ENCODE results near the gene VSIG10. TPM values are rescaled to one million over a fixed set of nuclear protein-coding genes. Genes with fewer than 3 reads are reported as not detected.
"Not testable (repeated sequence)": the region's sequence is repeated elsewhere in the genome, so short reads cannot be mapped to it uniquely, and the experiment has no call there.

The VSIG10 gene, protein sequence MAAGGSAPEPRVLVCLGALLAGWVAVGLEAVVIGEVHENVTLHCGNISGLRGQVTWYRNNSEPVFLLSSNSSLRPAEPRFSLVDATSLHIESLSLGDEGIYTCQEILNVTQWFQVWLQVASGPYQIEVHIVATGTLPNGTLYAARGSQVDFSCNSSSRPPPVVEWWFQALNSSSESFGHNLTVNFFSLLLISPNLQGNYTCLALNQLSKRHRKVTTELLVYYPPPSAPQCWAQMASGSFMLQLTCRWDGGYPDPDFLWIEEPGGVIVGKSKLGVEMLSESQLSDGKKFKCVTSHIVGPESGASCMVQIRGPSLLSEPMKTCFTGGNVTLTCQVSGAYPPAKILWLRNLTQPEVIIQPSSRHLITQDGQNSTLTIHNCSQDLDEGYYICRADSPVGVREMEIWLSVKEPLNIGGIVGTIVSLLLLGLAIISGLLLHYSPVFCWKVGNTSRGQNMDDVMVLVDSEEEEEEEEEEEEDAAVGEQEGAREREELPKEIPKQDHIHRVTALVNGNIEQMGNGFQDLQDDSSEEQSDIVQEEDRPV
- 5.3 and 7.4 TPM in 2 replicates for total RNA-seq
- 4.8 TPM for polyA plus RNA-seq (2012)

DNA sequence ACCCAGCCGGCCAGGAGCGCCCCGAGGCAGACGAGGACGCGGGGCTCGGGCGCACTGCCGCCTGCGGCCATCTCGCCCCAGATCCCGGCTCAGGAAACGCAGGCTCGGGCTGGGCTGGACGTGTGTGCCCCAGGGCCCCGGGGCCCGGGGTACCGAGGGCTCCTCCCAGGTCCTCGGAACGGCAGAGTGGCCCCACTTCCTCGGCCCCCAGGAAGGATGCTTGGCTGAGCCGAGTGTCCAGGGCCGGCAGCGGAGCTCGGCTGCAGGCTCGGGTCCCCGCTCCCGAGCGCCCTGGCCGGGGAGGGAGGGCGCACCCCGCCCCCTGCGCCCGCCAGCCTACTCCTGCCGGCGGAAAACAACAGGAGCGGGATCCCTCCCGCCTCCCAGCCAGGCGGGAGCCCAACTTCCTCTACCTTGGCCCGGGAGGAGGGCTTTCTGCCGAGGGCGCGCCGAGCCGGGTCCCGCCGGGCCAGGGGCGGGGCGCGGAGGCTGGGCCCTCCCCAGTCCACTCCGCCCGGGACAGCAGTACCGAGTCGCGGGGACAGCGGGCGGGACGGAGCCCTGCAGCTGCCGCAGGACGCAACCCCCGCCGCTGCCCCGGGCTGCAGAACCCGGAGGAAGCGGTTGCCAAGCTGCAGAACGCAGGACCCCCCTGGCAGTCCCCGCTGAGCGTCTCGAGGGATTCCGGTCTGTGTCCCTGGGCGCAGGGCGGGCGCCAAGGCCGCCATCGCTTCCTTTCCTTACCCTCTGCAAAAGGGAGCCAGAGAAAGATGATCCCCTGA lies at the start of gene VSIG10:
Gene VSIG10 (minus strand): TSS at position 411 of the 782 bp plus-strand sequence. CDS start 340 bp downstream, at position 71.
- peak; percentile 70 for DNase-seq (ENCODE audit: low read depth)

DNA sequence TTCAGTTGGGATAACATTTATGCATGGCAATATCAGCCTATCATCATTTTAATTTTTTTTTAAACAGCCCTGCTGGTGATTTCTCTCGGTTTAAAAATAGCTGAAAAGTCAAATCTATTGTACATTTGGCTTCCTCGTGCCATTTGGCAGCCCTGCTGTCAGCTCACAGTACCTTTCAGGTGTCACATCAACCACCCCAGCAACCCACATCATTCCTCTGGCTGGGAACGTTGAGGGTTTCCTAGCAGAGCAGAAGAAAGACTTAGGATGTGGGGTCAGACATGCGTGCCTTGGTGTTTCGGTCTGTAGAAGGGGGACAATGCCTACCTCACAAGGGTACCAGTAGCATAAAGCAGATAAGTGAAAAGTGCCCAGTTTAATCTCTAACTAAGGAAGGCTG lies 47.9 kb upstream of the VSIG10 start:
- no peak for DNase-seq (ENCODE audit: low read depth)

DNA sequence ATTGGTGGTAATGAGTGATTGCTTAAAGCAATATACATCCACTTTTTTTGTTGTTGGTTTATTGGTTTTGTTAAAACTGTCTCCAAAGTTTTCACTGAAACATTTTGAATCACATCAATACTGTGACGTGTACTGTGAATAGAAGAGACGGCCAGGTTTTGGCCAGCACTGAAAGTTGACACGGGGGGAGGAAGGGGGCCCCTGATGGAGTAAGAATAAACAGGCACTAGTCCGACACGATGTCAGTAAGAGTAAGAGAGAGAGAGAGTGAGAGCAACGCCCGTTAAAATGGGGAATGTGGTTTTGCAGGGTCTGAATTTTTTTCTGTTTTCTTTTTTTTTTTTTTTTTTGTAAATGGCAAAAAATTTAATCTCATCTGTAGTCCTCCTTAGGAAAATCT lies 46.8 kb upstream of the VSIG10 start:
- no peak for DNase-seq (ENCODE audit: low read depth)

DNA sequence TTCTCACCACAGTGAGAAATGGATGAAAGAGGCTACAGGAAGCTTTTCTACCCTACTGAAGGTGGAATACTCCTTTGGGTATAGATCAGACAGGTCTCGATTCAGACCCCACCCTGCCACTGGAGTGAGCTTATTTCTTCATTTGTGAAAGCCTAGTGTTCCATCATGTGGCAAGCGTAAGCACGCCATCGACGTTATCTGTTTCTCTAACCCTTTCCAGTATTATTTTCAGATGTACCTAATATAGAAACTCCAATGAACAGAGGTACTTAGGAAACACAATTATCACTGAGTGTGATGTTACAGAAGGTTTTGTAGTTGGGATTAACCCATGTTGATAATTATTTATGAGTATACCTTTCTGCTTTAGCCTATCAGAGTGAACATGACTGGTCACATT lies 44.5 kb upstream of the VSIG10 start:
- no peak for DNase-seq (ENCODE audit: low read depth)

DNA sequence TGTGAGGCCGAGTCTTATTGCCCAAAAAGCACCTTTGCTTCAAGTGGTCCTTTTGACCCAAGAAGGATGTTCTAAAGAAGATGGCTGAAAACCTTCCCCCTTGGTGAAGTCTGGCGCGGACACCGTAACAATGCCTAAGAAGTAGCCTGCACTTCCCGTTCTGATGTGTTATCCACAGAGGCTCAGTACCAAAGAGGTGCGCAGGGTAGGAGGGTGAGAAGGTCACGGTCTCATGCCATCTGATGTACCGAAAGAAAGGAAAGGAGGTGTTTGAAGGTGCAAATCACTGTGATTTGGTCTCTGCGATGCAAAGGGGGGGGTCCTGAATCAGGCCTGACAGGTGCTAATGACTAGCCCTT lies 42.0 kb upstream of the VSIG10 start:
- DNase-seq (ENCODE audit: low read depth), result no peak

DNA sequence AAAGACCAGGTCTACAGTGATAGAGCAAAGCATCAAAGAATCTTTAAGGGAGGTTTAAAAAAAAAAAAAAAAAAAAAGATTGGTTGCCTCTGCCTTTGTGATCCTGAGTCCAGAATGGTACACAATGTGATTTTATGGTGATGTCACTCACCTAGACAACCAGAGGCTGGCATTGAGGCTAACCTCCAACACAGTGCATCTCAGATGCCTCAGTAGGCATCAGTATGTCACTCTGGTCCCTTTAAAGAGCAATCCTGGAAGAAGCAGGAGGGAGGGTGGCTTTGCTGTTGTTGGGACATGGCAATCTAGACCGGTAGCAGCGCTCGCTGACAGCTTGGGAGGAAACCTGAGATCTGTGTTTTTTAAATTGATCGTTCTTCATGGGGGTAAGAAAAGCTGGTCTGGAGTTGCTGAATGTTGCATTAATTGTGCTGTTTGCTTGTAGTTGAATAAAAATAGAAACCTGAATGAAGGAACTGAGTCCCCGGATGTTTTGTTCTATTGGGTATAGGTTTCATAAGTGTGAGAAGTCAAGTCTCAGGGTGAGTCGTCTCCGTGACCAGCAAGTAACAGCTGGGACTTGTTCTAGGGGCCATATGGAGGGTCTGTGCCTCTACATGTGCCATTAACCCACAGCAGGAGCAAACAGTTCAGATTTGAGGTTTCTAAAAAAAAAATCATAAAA lies 41.4 kb upstream of the VSIG10 start:
- no peak for DNase-seq (ENCODE audit: low read depth)

DNA sequence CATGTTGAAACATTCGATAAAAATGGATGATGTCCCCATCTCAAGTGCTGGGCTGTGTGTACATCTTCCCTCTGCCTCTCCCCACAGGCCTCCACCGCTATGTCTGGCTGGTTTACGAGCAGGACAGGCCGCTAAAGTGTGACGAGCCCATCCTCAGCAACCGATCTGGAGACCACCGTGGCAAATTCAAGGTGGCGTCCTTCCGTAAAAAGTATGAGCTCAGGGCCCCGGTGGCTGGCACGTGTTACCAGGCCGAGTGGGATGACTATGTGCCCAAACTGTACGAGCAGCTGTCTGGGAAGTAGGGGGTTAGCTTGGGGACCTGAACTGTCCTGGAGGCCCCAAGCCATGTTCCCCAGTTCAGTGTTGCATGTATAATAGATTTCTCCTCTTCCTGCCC lies 40.7 kb upstream of the VSIG10 start:
- DNase-seq (ENCODE audit: low read depth), result no peak

DNA sequence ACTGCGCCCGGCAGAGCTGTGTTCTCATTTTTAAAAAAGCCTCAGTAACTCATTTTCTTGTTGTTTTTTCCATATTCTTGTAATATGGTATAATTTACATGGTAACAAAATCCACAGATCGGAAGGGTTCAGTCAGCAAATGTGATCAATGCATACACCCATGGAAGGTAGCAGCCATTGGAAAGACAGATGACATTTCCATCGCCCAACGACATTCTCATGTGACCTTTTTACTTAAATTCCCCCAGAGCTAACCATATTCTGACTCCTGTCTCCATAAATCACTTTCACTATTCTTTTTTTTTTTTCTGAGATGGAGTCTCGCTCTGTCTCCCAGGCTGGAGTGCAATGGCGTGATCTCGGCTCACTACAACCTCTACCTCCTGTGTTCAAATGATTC lies 37.0 kb upstream of the VSIG10 start:
- no peak for DNase-seq (ENCODE audit: low read depth)

DNA sequence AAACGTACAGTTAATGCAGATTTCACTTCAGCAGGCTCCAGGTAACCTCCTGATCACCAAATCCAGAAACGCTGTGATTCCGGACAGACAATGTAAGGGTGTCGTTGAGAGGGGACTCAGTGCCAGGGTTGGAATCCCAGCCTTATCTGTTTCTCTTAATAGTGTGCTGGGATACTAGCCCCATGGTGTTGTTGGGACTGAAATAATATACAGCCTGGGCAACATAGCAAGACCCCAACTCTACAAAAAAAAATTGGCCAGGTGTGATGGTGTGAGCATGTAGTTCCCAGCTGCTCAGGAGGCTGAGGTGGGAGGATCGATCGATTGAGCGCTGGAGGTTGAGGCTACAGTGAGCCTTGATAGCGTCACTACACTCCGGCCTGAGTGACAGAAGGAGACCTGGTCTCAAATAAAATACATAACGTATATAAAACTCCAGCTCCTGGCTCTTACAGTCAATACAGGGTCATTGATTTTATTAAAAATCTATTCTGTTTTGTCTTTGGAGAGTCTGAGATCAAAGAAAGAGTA lies 33.4 kb upstream of the VSIG10 start:
- DNase-seq (ENCODE audit: low read depth), result no peak

DNA sequence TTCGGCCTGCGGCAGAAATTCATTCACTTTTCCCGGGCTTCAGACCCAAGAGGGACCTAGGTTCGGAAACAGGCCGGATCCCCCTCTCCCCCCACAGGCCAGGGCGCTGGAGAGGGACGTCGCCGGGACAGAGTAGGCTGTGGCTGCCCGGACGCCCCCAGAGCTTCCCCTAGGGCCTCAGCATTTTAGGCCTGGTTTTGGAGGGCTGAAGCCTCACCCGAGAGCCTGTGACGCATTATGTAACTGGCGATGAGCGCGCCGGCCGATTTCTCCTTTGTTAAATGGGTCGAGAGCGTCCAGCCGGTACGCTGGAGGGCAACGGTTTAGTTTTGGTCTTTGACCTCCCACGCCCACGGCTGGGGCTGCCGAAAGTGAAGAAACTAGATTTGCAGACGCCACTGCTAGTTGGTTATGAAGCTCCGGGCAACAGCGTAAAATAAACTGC lies 32.8 kb upstream of the VSIG10 start:
- peak; percentile 48 for DNase-seq (ENCODE audit: low read depth)

DNA sequence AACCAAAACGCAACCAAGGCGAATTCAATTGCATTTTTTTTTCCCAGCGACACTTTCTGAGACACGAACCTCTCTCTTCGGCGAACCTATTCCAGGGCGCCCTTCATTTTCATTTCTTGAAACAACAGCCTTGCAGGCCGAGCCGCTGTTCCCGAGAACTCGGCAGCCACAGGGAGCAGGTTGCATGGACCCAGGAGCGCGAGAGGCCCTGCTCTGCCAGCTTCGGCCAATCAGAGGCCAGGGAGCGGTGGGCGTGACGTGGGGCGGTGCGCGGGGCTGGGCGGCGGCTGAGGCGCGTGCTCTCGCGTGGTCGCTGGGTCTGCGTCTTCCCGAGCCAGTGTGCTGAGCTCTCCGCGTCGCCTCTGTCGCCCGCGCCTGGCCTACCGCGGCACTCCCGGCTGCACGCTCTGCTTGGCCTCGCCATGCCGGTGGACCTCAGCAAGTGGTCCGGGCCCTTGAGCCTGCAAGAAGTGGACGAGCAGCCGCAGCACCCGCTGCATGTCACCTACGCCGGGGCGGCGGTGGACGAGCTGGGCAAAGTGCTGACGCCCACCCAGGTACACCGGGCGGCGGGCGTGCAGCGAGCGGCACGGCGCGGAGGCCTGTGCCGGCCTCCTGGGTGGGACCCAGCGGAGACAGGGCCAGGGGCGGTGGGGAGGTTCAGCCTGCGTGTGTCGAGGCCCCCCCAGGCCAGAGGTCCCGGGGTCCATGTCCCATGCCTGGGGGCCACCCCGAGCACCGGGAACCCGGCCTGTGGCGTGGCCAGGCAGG lies 32.2 kb upstream of the VSIG10 start, which contains the start of gene PEBP1:
Gene PEBP1 (plus strand): TSS at position 337 of the 771 bp plus-strand sequence. CDS start 86 bp downstream, at position 423.
- DNase-seq (ENCODE audit: low read depth), result peak; percentile 95

DNA sequence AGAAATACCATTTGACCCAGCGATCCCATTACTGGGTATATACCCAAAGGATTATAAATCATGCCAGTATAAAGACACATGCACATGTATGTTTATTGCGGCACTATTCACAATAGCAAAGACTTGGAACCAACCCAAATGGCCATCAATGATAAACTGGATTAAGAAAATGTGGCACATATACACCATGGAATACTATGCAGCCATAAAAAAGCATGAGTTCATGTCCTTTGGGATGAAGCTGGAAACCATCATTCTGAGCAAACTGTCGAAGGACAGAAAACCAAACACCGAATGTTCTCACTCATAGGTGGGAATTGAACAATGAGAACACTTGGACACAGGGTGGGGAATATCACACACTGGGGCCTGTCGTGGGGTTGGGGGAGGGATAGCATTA lies 25.6 kb upstream of the VSIG10 start:
- DNase-seq (ENCODE audit: low read depth), result not testable (repeated sequence)

DNA sequence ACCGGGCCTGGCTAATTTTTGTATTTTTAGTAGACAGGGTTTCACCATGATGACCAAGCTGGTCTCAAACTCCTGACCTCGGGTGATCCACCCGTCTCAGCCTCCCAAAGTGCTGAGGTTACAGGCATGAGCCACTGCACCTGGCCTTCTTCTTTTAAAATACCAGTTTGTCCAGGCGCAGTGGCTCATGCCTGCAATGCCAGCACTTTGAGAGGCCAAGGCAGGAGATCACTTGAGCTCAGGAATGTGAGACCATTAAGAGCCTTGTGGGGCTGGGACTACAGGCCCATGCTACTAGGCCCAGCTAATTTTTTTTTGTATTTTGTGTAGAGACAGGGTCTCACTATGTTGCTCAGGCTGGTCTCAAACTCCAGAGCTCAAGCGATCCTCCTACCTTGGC lies 24.1 kb upstream of the VSIG10 start:
- DNase-seq (ENCODE audit: low read depth), result no peak

DNA sequence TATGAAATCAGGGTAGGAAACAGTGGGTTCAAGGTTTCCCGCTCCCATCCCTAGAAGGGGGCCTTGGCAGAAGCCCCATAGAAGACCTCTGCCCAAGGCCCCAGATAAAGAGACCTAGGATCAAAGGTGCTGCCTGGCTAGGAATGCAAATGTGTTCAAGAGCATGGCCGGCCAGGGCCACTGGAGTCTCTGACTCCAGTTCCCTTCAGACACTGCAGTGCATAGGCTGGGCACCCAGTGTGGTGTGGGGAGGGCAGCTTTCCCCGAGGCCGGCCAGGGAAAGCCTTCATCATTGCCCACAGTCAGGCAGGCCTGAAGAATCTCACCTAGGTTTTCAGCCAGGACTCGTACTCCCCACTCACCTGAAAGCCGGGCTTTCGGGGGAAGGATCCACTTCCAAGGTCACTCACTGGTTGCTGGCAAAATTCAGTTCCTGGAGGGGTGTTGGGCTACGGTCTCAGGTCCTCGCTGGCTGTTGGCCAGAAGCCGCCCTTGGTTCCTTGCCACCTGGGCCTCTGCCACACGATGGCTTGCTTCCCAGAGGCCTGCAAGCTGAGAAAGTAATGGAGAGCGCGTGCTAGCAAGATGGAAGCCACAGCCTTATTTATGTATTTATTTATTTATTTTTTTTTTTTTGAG lies 22.4 kb upstream of the VSIG10 start:
- no peak for DNase-seq (ENCODE audit: low read depth)

DNA sequence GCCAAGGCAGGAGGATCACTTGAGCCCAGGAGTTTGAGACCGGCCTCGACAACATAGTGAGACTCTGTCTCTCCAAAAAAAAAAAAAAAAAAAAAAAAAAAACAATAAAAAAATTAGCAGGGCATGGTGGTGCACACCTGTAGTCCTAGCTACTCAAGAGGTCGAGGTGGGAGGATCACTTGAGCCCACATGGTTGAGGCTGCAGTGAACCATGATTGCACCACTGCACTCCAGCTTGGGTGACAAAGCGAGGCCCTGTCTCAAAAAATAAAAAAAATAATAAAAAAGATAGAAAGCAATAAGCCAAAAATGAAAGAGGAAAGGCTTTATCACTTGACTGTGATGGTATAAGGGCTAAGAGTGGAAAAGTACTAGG lies 21.9 kb upstream of the VSIG10 start:
- no peak for DNase-seq (ENCODE audit: low read depth)

DNA sequence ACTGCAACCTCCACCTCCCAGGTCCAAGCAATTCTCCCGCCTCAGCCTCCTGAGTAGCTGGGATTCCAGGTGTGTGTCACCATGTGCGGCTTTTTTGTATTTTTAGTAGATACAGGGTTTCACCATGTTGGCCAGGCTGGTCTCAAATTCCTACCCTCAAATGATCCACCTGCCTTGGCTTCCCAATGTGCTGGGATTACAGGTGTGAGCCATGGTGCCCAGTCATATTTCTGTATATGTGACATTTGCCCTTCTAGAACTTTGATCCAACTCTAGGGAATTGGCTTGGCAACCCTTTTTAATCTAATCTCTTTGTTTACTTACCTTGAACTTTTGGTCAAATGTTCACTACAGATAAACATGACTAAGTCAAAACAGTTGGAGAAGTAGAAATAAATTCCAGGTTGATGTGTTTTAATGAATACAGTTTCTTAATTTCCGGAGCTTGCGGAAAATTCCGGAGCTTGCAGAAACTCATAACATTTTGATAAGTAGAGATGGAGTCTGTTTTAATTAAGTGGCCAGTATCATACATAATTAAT lies 20.6 kb upstream of the VSIG10 start:
- no peak for DNase-seq (ENCODE audit: low read depth)

DNA sequence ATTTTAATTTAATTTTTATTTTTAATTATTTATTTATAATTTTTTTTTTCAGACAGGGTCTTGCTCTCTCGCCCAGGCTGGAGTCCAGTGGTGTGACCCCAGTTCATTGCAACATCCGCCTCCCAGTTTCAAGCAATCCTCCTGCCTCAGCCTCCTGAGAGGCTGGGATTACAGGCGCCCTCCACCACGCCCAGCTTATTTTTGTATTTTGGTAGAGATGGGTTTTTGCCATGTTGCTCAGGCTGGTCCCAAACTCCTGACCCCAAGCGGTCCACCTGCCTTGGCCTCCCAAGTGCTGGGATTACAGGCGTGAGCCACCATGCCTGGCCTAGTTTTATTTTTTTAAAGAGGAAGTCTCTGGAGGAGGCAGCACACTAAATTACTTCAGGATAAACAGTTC lies 18.5 kb upstream of the VSIG10 start:
- no peak for DNase-seq (ENCODE audit: low read depth)

DNA sequence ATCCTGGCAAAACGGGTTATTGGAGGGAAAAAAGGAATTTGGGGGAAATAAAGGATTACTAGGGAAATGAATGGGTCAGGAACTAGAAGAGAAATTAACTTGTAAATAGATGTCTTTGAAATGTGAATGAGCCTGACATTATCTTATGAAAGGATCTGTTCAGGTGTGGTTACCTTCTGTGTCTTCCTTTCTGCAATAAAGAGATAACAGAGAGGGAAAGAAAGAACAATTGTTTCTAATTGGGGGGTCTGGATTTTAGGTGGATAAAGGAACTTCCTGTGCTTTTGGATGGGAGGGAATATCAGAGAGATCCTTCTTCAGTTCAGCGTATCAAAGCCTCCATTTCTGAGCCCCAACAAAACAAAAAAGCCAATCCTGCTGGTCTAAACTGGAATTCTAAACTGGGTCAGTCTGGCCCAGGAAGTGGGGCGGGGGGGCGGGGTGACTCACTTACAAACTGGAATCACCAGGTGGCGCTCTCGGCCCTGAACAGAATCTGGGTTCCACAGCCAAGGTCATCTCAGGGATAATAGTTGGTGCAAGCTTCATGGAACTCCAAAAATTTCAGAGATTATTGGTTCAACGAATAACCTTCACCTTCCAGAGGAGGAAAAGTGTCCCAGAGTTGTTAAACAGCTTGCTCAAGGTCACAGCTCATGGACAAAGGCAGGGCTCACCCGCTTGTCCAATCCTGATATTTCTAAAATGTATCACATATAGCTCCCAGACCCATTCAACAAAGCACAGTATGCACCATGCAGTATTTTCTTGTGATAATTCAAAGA lies 17.0 kb upstream of the VSIG10 start:
- peak; percentile 76 for DNase-seq (ENCODE audit: low read depth)

DNA sequence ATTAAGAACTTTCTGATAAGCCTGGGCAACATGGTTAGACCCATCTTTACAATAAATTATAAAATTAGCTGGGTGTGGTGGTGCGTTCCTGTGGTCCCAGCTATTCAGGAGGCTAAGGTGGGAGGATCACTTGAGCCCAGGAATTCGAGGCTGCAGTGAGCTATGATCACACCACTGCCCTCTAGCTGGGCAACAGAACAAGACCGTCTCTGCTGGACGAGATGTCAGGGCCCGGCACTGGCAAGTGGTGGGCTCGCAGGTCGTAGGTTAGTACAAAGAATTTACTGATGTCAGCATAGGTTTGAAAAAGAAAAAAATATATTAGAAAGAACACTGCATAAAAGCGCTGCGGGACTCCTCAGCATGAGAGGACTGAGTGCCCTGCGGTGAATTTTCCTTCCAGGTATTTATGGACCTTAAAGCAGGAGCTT lies 15.7 kb upstream of the VSIG10 start:
- DNase-seq (ENCODE audit: low read depth), result no peak

Measured in myocyte (in vitro differentiated cells).